GM12878 (cell line): Measurements from ENCODE around the gene NACC1. TPM values are rescaled to one million over a fixed set of nuclear protein-coding genes. Genes with fewer than 3 reads are reported as not detected.

Source experiments
- CUX1 ChIP-seq: IDR thresholded peaks from 2 replicates; pipeline ENCODE4 v1.6.1; 2012; ENCODE audit warnings: improper control_type of control experiment, low read depth, low read length; ENCODE audit not compliant: insufficient replicate concordance
- NR2C1 ChIP-seq: fragments of 450-650 bp; IDR thresholded peaks from 2 replicates; pipeline ENCODE4 v1.6.1; 2017; ENCODE audit warnings: antibody characterized with exemption, mild to moderate bottlenecking, moderate library complexity
- RUNX3 ChIP-seq: IDR thresholded peaks from 2 replicates; pipeline ENCODE4 v1.6.1; 2012; ENCODE audit warnings: low read length, inconsistent platforms
- SMAD5 ChIP-seq: IDR thresholded peaks from 2 replicates; pipeline ENCODE4 v1.6.1; 2016; ENCODE audit warnings: antibody characterized with exemption, low read depth
- ZBTB40 ChIP-seq: fragments of 450-650 bp; IDR thresholded peaks from 2 replicates; pipeline ENCODE4 v1.6.1; 2016; ENCODE audit warnings: mild to moderate bottlenecking, moderate library complexity, borderline replicate concordance
- polyA plus RNA-seq, 11 experiments: library from polyadenylated mRNA; depleted of rRNA in 4 of 11; unstranded in 6 of 11; stranded (reverse) in 5 of 11; fragments of >200 nt; fragmentation: Nextera tagmentation in 4 of 11; fragmentation: Illumina TruSeq in 1 of 11; extraction: Ambion mirVana in 4 of 11; extraction: Trizol in 1 of 11; gene quantifications; 1 replicate in 1 of 11; 2 replicates in 10 of 11; pipeline versions ENCODE4 v1.2.1 to v1.2.3, GENCODE V29; 2011 to 2016; ENCODE audit warnings: inconsistent platforms in 2 of 11, missing spikeins in 2 of 11, low read depth in 1 of 11
- total RNA-seq, 4 experiments: library from RNA; depleted of rRNA in 3 of 4; stranded (reverse); fragments of >200 nt in 3 of 4; fragmentation: Illumina TruSeq in 1 of 4; extraction: Trizol in 1 of 4; gene quantifications; 2 replicates each; pipeline versions ENCODE4 v1.2.1 to v1.2.3, GENCODE V29; 2013 to 2021

The NACC1 gene
- total and polyA plus RNA-seq, 10 of the 15 experiments (the other 5 are each of a cell fraction or from before 2014, with no cell fraction given): 0.18 to 120 (median 19.2) TPM

- TF ChIP-seq ZBTB40 (no peak), NR2C1 (no peak), SMAD5 (no peak), RUNX3 (no peak), CUX1 (no peak)
Observed at GRCh38 chr19:13139633-13140311, 21.7 kb downstream of the NACC1 start (continued).
